HepG2 (cell line): ENCODE data around the gene ARL5C. TPM values are rescaled to one million over a fixed set of nuclear protein-coding genes. Genes with fewer than 3 reads are reported as not detected.

ENCODE experiments used
- FOXO1 ChIP-seq: sonication (generic); formaldehyde crosslinking; IDR thresholded peaks from 2 replicates; pipeline ENCODE4 v1.4.0; 2020; ENCODE audit warnings: missing genetic modification reagents
- HMG20A ChIP-seq: IDR thresholded peaks from 2 replicates; pipeline ENCODE4 v1.6.1; 2016; ENCODE audit warnings: borderline replicate concordance
- HNRNPK ChIP-seq: fragments of 200-400 bp; formaldehyde crosslinking; IDR thresholded peaks from 2 replicates; pipeline ENCODE4 v1.6.1; 2018; ENCODE audit warnings: low read length, low read depth, moderate library complexity, mild to moderate bottlenecking; ENCODE audit not compliant: poor library complexity, severe bottlenecking
- HOXA7 ChIP-seq: sonication (generic); formaldehyde crosslinking; IDR thresholded peaks from 2 replicates; pipeline ENCODE4 v1.8.1; 2022; ENCODE audit warnings: mild to moderate bottlenecking, missing genetic modification reagents, moderate library complexity
- MATR3 ChIP-seq: sonication (generic); formaldehyde crosslinking; IDR thresholded peaks from 2 replicates; pipeline ENCODE4 v1.4.0; 2020; ENCODE audit warnings: missing genetic modification reagents
- MAZ ChIP-seq, 2 experiments: sonication (generic) in 1 of 2; formaldehyde crosslinking in 1 of 2; IDR thresholded peaks; 2 replicates each; pipeline versions ENCODE4 v1.5.0 to v1.6.1; 2012 to 2020; ENCODE audit warnings: low read depth in 2 of 2, mild to moderate bottlenecking in 2 of 2, borderline replicate concordance in 1 of 2, improper control_type of control experiment in 1 of 2, low read length in 1 of 2, missing genetic modification reagents in 1 of 2, moderate library complexity in 1 of 2
- MEIS1 ChIP-seq: sonication (generic); formaldehyde crosslinking; IDR thresholded peaks from 2 replicates; pipeline ENCODE4 v1.9.0; 2021; ENCODE audit warnings: mild to moderate bottlenecking, missing genetic modification reagents, moderate library complexity, borderline replicate concordance
- NFRKB ChIP-seq: fragments of 450-650 bp; IDR thresholded peaks from 2 replicates; pipeline ENCODE4 v1.6.1; 2017
- NONO ChIP-seq, 2 experiments: fragments of 450-650 bp in 1 of 2; sonication (generic) in 1 of 2; formaldehyde crosslinking in 1 of 2; IDR thresholded peaks in 1 of 2; conservative IDR thresholded peaks in 1 of 2; 2 replicates each; pipeline versions ENCODE4 v1.6.1 to v1.8.0; 2017 to 2022; ENCODE audit warnings: mild to moderate bottlenecking in 1 of 2, missing genetic modification reagents in 1 of 2, moderate library complexity in 1 of 2
- PREB ChIP-seq: sonication (generic); formaldehyde crosslinking; IDR thresholded peaks from 2 replicates; pipeline ENCODE4 v1.4.0; 2020; ENCODE audit warnings: missing genetic modification reagents
- RXRB ChIP-seq: IDR thresholded peaks from 2 replicates; pipeline ENCODE4 v1.6.1; 2016; ENCODE audit warnings: borderline replicate concordance, missing genetic modification reagents, missing compliant biosample characterization
- SIX1 ChIP-seq: sonication (generic); formaldehyde crosslinking; IDR thresholded peaks from 2 replicates; pipeline ENCODE4 v1.4.0; 2020; ENCODE audit warnings: missing genetic modification reagents, borderline replicate concordance
- SP140L ChIP-seq: sonication (generic); formaldehyde crosslinking; IDR thresholded peaks from 2 replicates; pipeline ENCODE4 v1.4.0; 2020; ENCODE audit warnings: missing genetic modification reagents, borderline replicate concordance
- TCF12 ChIP-seq, 2 experiments: fragments of 450-650 bp in 1 of 2; sonication (generic) in 1 of 2; formaldehyde crosslinking in 1 of 2; IDR thresholded peaks; 2 replicates each; pipeline versions ENCODE4 v1.6.1 to v1.8.0; 2017 to 2022; ENCODE audit warnings: antibody characterized with exemption in 1 of 2, mild to moderate bottlenecking in 1 of 2, missing genetic modification reagents in 1 of 2, moderate library complexity in 1 of 2
- ZNF24 ChIP-seq: fragments of 450-650 bp; IDR thresholded peaks from 2 replicates; pipeline ENCODE4 v1.6.1; 2017; ENCODE audit warnings: antibody characterized with exemption, mild to moderate bottlenecking
- ZNF282 ChIP-seq: fragments of 450-650 bp; IDR thresholded peaks from 2 replicates; pipeline ENCODE4 v1.6.1; 2018; ENCODE audit not compliant: partially characterized antibody
- ZNF550 ChIP-seq: sonication (generic); formaldehyde crosslinking; IDR thresholded peaks from 2 replicates; pipeline ENCODE4 v1.4.0; 2020; ENCODE audit warnings: mild to moderate bottlenecking, missing genetic modification reagents, borderline replicate concordance
- ZNF737 ChIP-seq: sonication (generic); formaldehyde crosslinking; IDR thresholded peaks from 2 replicates; pipeline ENCODE4 v1.5.0; 2020; ENCODE audit warnings: missing genetic modification reagents, mild to moderate bottlenecking, borderline replicate concordance
- ZNF766 ChIP-seq: sonication (generic); formaldehyde crosslinking; IDR thresholded peaks from 2 replicates; pipeline ENCODE4 v1.5.0; 2020; ENCODE audit warnings: missing genetic modification reagents, borderline replicate concordance
- polyA plus RNA-seq, 8 experiments: library from polyadenylated mRNA; depleted of rRNA in 3 of 8; stranded (reverse) in 7 of 8; unstranded in 1 of 8; fragments of >200 nt; fragmentation: Illumina TruSeq in 4 of 8; extraction: Trizol in 4 of 8; gene quantifications; 2 replicates each; pipeline versions ENCODE4 v1.2.1 to v1.2.3, GENCODE V29; 2011 to 2016; ENCODE audit warnings: low read depth in 4 of 8, missing spikeins in 1 of 8, mixed read lengths in 1 of 8; ENCODE audit not compliant: insufficient read depth in 1 of 8
- total RNA-seq, 5 experiments: library from RNA; depleted of rRNA; stranded (reverse); fragments of >200 nt; fragmentation: Illumina TruSeq; extraction: Trizol; gene quantifications; 2 replicates each; pipeline ENCODE4 v1.2.3, GENCODE V29; 2016; ENCODE audit warnings: low read depth in 1 of 5
- TF ChIP-seq, protein P1 (sequence below): IDR thresholded peaks from 2 replicates; pipeline ENCODE4 v1.6.1; 2012; ENCODE audit warnings: low read length, improper control_type of control experiment
- TF ChIP-seq, protein P2 (sequence below): sonication (generic); formaldehyde crosslinking; IDR thresholded peaks from 2 replicates; pipeline ENCODE4 v1.5.1; 2020; ENCODE audit warnings: mild to moderate bottlenecking, missing genetic modification reagents

ARL5C gene
- total and polyA plus RNA-seq, 2 of the 13 experiments (the other 11 are each of a cell fraction or from before 2014, with no cell fraction given): not detected

GRCh38 chr17:39197380-39198185 is 31.6 kb upstream of the ARL5C start, which contains the start of gene CACNB1 (continued):
- TF ChIP-seq PREB: no peak
- TF ChIP-seq, protein P1, sequence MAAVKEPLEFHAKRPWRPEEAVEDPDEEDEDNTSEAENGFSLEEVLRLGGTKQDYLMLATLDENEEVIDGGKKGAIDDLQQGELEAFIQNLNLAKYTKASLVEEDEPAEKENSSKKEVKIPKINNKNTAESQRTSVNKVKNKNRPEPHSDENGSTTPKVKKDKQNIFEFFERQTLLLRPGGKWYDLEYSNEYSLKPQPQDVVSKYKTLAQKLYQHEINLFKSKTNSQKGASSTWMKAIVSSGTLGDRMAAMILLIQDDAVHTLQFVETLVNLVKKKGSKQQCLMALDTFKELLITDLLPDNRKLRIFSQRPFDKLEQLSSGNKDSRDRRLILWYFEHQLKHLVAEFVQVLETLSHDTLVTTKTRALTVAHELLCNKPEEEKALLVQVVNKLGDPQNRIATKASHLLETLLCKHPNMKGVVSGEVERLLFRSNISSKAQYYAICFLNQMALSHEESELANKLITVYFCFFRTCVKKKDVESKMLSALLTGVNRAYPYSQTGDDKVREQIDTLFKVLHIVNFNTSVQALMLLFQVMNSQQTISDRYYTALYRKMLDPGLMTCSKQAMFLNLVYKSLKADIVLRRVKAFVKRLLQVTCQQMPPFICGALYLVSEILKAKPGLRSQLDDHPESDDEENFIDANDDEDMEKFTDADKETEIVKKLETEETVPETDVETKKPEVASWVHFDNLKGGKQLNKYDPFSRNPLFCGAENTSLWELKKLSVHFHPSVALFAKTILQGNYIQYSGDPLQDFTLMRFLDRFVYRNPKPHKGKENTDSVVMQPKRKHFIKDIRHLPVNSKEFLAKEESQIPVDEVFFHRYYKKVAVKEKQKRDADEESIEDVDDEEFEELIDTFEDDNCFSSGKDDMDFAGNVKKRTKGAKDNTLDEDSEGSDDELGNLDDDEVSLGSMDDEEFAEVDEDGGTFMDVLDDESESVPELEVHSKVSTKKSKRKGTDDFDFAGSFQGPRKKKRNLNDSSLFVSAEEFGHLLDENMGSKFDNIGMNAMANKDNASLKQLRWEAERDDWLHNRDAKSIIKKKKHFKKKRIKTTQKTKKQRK: no peak
- TF ChIP-seq ZNF282: no peak
- TF ChIP-seq MEIS1: no peak
- TF ChIP-seq NFRKB: no peak
- no peak for TF ChIP-seq MATR3 (CRISPR knock-in tag)
- no peak for TF ChIP-seq RXRB (CRISPR knock-in tag)
- TF ChIP-seq SIX1 (CRISPR knock-in tag): no peak
- TF ChIP-seq ZNF766 (CRISPR knock-in tag): no peak
- no peak for TF ChIP-seq ZNF24
- no peak for TF ChIP-seq ZNF550 (CRISPR knock-in tag)
- no peak for TF ChIP-seq FOXO1 (CRISPR knock-in tag)
- TF ChIP-seq ZNF737 (CRISPR knock-in tag): no peak
- no peak for TF ChIP-seq NONO (IDR thresholded peaks at IDR 0.05)
- peak; percentile 70; the same call in 1 of the 2 replicates for TF ChIP-seq NONO (CRISPR knock-in tag; conservative IDR thresholded peaks at IDR 0.05)
- TF ChIP-seq MAZ (IDR thresholded peaks at IDR 0.05; ENCODE audit: borderline replicate concordance, low read depth, low read length): no peak; the same call in 1 of the 2 replicates
- peak; percentile 51; the same call in 1 of the 2 replicates for TF ChIP-seq MAZ (CRISPR knock-in tag; IDR thresholded peaks at IDR 0.05; ENCODE audit: low read depth)
- TF ChIP-seq HOXA7: 0 out of 2 replicates have a peak, but pooled peaks have one; percentile 49
- peak; percentile 88 for TF ChIP-seq HNRNPK
- TF ChIP-seq HMG20A (CRISPR knock-in tag): no peak
- TF ChIP-seq, protein P2, sequence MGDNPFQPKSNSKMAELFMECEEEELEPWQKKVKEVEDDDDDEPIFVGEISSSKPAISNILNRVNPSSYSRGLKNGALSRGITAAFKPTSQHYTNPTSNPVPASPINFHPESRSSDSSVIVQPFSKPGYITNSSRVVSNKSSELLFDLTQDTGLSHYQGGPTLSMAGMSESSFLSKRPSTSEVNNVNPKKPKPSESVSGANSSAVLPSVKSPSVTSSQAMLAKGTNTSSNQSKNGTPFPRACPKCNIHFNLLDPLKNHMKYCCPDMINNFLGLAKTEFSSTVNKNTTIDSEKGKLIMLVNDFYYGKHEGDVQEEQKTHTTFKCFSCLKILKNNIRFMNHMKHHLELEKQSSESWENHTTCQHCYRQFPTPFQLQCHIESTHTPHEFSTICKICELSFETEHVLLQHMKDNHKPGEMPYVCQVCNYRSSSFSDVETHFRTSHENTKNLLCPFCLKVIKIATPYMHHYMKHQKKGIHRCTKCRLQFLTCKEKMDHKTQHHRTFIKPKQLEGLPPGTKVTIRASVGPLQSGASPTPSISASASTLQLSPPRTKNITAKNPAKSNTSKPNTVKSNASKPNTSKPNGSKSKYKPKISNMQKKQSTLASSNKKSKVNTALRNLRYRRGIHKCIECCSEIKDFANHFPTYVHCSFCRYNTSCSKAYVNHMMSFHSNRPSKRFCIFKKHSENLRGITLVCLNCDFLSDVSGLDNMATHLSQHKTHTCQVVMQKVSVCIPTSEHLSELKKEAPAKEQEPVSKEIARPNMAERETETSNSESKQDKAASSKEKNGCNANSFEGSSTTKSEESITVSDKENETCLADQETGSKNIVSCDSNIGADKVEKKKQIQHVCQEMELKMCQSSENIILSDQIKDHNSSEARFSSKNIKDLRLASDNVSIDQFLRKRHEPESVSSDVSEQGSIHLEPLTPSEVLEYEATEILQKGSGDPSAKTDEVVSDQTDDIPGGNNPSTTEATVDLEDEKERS: no peak
- no peak for TF ChIP-seq SP140L (CRISPR knock-in tag)
- TF ChIP-seq TCF12 (IDR thresholded peaks at IDR 0.05): no peak
- TF ChIP-seq TCF12 (CRISPR knock-in tag; IDR thresholded peaks at IDR 0.05): no peak
